Mammary epithelial cell (primary cell): ENCODE measurements around the gene HTT-AS.

Experiments used
- CTCF ChIP-seq, 2 donors: IDR thresholded peaks in 1 of 2; conservative IDR thresholded peaks in 1 of 2; 2 replicates each; pipeline ENCODE4 v1.5.1; 2011 to 2012; ENCODE audit warnings: inconsistent platforms in 2 of 2, low read length in 2 of 2, mild to moderate bottlenecking in 2 of 2, control low read depth in 1 of 2, low read depth in 1 of 2; ENCODE audit not compliant: insufficient read depth in 1 of 2; ENCODE audit errors: extremely low read depth in 1 of 2
- EZH2 ChIP-seq: IDR thresholded peaks from 2 replicates; pipeline ENCODE4 v1.6.1; 2012; ENCODE audit warnings: low read length, inconsistent platforms, borderline replicate concordance

DNA sequence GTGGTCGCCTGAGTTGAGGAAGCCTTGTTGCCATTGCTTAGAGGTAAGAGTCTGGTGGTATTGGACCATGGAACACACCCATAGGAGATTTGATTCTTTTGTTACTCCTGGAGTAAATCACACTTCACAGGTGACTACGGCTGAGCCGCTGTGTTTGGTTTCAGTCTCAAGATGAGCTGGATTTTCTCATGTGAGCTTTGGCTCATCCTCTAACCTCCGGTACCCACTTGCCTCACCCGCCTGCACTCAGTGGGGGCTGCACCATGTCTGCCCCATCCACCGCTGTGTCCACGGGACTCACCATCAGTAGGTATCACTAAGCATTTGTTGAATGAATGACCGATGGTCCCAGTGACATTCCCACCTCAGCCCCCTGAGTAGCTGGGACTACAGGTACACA lies 52.7 kb downstream of the HTT-AS start:
- no peak for TF ChIP-seq CTCF (conservative IDR thresholded peaks at IDR 0.05 in 1 of 2, IDR thresholded peaks at IDR 0.05 in 1 of 2; ENCODE audit: extremely low read depth in 1 of 2, insufficient read depth in 1 of 2, low read depth in 1 of 2, low read length in 2 of 2)
- TF ChIP-seq EZH2, result no peak
